Measurements from ENCODE around the gene ALG9. TPM values are rescaled to one million over a fixed set of nuclear protein-coding genes. Genes with fewer than 3 reads are reported as not detected.
A peak's percentile ranks its signal among the peaks of the same experiment; 100 is the strongest.

Gene ALG9
- total RNA-seq, 1 donor from 2014 or later, result 24.9 TPM

DNA sequence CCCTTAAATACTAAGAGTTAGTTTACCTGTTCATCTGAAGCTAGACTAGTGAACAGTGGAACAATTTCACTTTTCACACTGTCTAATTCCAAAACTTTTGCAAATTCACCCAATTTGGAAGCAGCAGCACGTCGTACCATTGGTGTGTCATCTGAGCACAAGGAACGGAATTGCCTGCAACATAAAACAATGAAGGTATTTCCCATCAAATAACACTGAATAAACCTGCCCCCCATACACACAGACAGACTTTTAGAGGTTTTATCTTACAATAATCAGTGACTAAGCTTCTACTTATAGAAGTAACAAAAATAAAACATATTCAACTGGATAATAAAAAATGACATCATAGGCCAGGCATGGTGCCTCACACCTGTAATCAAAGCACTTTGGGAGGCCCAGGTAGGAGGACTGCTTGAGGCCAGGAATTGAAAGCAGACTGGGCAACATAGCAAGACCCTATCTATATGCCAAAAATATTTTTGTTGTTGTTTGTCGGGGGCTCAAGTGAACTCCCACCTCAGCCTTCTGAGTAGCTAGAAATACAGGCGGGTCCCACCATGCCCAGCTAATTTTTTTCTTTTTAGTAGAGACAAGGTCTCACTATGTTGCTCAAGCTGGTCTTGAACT, 111.5 kb downstream of the ALG9 start:
- H3K9ac ChIP-seq (ENCODE audit: low read length), result no peak overlapping the region
- H2AFZ ChIP-seq (ENCODE audit: low read depth, low read length), result no peak overlapping the region
- Mint-ChIP-seq H3K4me1 (ENCODE audit: low read depth, unreplicated experiment) (peaks cover 24% of the 10 kb centered on the region), H3K9me3 (ENCODE audit: unreplicated experiment) (no peaks in the 10 kb centered on the region), H3K36me3 (ENCODE audit: low read depth, unreplicated experiment) (peaks cover 9% of the 10 kb centered on the region), H3K27me3 (ENCODE audit: low read depth, unreplicated experiment) (no peaks in the 10 kb centered on the region), H3K27ac (ENCODE audit: unreplicated experiment) (no peak overlapping the region), H3K4me3 (ENCODE audit: unreplicated experiment) (peak overlapping the region; percentile 10)
- H3K9me3 ChIP-seq (ENCODE audit: insufficient read depth, low read depth, low read length), result no peaks in the 10 kb centered on the region
- H3K79me2 ChIP-seq (ENCODE audit: insufficient read depth, low read length), result peaks cover 36% of the 10 kb centered on the region
- peak overlapping the region; percentile 6 for H3K4me2 ChIP-seq (ENCODE audit: low read length)
- DNase-seq (ENCODE audit: low read depth) (no peak), FAIRE-seq (no peak)
- H4K20me1 ChIP-seq (ENCODE audit: insufficient read depth, low read length), result peaks cover 21% of the 10 kb centered on the region
- no peaks in the 10 kb centered on the region for H3K27me3 ChIP-seq (ENCODE audit: insufficient read depth, low read length)
- H3K4me1 ChIP-seq (ENCODE audit: insufficient read depth, low read length), result peaks cover 3% of the 10 kb centered on the region
- H3K36me3 ChIP-seq (ENCODE audit: insufficient read depth, low read length), result peaks cover 51% of the 10 kb centered on the region
- peak overlapping the region; percentile 0 for H3K27ac ChIP-seq (ENCODE audit: low read depth, low read length)
- TF ChIP-seq EZH2 (IDR thresholded peaks at IDR 0.05; ENCODE audit: insufficient read depth, low read length), result no peak
- TF ChIP-seq, protein P1, sequence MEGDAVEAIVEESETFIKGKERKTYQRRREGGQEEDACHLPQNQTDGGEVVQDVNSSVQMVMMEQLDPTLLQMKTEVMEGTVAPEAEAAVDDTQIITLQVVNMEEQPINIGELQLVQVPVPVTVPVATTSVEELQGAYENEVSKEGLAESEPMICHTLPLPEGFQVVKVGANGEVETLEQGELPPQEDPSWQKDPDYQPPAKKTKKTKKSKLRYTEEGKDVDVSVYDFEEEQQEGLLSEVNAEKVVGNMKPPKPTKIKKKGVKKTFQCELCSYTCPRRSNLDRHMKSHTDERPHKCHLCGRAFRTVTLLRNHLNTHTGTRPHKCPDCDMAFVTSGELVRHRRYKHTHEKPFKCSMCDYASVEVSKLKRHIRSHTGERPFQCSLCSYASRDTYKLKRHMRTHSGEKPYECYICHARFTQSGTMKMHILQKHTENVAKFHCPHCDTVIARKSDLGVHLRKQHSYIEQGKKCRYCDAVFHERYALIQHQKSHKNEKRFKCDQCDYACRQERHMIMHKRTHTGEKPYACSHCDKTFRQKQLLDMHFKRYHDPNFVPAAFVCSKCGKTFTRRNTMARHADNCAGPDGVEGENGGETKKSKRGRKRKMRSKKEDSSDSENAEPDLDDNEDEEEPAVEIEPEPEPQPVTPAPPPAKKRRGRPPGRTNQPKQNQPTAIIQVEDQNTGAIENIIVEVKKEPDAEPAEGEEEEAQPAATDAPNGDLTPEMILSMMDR (IDR thresholded peaks at IDR 0.05; ENCODE audit: insufficient read depth, low read depth, low read length), result no peak
- H3K4me3 ChIP-seq (ENCODE audit: insufficient read depth, low read depth, low read length), result no peak overlapping the region

- Mint-ChIP-seq H3K4me3 (ENCODE audit: unreplicated experiment) (peak overlapping the region; percentile 10), H3K27ac (ENCODE audit: unreplicated experiment) (no peak overlapping the region)
- H3K36me3 ChIP-seq (ENCODE audit: insufficient read depth, low read length), result peaks cover 55% of the 10 kb centered on the region
Observed at GRCh38 chr11:111759376-111759775, 112.0 kb downstream of the ALG9 start.

More at GRCh38 chr11:111759376-111759775, 112.0 kb downstream of the ALG9 start:
- Histone ChIP-seq H3K79me2 (ENCODE audit: insufficient read depth, low read length) (peaks cover 31% of the 10 kb centered on the region), H3K4me3 (ENCODE audit: insufficient read depth, low read depth, low read length) (no peak overlapping the region), H2AFZ (ENCODE audit: low read depth, low read length) (no peak overlapping the region), H3K4me2 (ENCODE audit: low read length) (peak overlapping the region; percentile 6), H3K9me3 (ENCODE audit: insufficient read depth, low read depth, low read length) (no peaks in the 10 kb centered on the region), H3K27me3 (ENCODE audit: insufficient read depth, low read length) (no peaks in the 10 kb centered on the region), H3K9ac (ENCODE audit: low read length) (no peak overlapping the region), H3K4me1 (ENCODE audit: insufficient read depth, low read length) (no peaks in the 10 kb centered on the region), H4K20me1 (ENCODE audit: insufficient read depth, low read length) (peaks cover 15% of the 10 kb centered on the region), H3K27ac (ENCODE audit: low read depth, low read length) (peak overlapping the region; percentile 0)
- Mint-ChIP-seq H3K27me3 (ENCODE audit: low read depth, unreplicated experiment) (no peaks in the 10 kb centered on the region), H3K4me1 (ENCODE audit: low read depth, unreplicated experiment) (peaks cover 19% of the 10 kb centered on the region), H3K9me3 (ENCODE audit: unreplicated experiment) (no peaks in the 10 kb centered on the region), H3K36me3 (ENCODE audit: low read depth, unreplicated experiment) (peaks cover 10% of the 10 kb centered on the region)
- no peak for DNase-seq (ENCODE audit: low read depth)
- TF ChIP-seq EZH2 (IDR thresholded peaks at IDR 0.05; ENCODE audit: insufficient read depth, low read length), result no peak
- TF ChIP-seq, protein P1 (IDR thresholded peaks at IDR 0.05; ENCODE audit: insufficient read depth, low read depth, low read length), result no peak
- no peak for FAIRE-seq
